ENCODE results near the gene NACC1.

- TF ChIP-seq FOXM1 (IDR thresholded peaks at IDR 0.05; ENCODE audit: borderline replicate concordance), result no peak
- no peak for TF ChIP-seq SUZ12 (IDR thresholded peaks at IDR 0.05)
Observed at GRCh38 chr19:13173139-13173737, 55.2 kb downstream of the NACC1 start.

Data from HEK293T (cell line).